HG02973 (cell line): Measurements from ENCODE around the gene RPTN.

Source experiments
- ATAC-seq: cut with Tn5 transposase; IDR thresholded peaks from one replicate; pipeline ENCODE4 v1.9.1; 2021; ENCODE audit warnings: moderate library complexity; ENCODE audit not compliant: unreplicated experiment

RPTN gene

GRCh38 chr1:152112101-152112884, 46.7 kb downstream of the RPTN start:
- ATAC-seq: no peak

- ATAC-seq: no peak
Observed at GRCh38 chr1:152111515-152111968, 47.5 kb downstream of the RPTN start.

- no peak for ATAC-seq
Observed at GRCh38 chr1:152110860-152111514, 48.0 kb downstream of the RPTN start.

DNA sequence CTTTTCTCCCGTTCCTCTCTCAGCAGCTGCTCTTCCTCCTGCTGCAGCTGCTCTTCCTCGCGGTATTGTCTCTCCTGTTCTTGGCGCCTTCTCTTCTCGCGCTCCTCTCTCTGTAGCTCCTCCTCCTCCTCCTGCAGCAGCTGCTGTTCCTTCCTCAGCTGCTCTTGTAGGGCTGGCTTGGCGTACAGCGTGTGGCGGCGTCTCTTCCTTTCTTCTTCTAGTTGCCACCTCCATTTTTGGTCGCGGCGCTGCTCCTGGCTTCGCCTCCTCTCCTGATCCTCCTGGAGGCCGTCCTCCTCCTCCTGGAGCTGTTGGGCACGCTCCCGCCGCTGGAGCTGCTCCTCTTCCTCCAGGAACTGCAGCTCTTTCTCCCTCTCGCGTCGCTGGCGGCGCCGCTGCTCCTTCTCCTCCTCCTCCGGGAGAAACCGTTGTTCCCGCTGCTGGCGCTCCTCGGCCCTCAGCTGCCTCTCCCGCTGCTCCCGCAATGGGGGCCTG, 48.6 kb downstream of the RPTN start:
- ATAC-seq: no peak

GRCh38 chr1:152109998-152110294, 49.1 kb downstream of the RPTN start:
- no peak for ATAC-seq

DNA sequence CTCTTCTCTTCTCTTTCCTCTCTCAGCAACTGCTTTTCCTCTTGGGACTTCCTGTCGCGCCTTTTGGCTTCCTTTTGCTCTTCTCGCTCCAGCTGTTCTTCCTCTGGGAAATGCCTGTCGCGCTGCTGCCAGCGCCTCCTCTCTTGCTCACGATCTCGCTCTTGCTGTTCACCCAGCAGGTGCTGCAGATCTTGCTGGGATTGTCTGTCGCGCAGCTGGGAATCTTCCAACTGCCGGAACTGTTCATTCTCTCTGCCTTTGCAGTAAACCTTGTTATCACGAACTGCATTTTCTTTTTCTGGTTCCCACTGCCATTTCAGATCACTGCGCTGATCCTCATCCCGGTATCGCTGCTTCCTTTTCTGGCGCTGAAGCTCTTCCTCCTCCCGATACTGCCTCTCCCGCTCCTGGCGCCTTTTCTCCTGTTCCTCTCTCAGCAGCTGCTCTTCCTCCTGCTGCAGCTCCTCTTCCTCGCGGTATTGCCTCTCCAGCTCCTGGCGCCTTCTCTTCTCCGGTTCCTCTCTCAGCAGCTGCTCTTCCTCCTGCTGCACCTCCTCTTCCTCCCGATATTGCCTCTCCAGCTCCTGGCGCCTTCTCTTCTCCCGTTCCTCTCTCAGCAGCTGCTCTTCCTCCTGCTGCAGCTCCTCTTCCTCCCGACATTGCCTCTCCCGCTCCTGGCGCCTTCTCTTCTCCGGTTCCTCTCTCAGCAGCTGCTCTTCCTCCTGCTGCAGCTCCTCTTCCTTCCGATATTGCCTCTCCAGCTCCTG, 49.6 kb downstream of the RPTN start:
- no peak for ATAC-seq

GRCh38 chr1:152108882-152109222, 50.2 kb downstream of the RPTN start:
- ATAC-seq: no peak

DNA sequence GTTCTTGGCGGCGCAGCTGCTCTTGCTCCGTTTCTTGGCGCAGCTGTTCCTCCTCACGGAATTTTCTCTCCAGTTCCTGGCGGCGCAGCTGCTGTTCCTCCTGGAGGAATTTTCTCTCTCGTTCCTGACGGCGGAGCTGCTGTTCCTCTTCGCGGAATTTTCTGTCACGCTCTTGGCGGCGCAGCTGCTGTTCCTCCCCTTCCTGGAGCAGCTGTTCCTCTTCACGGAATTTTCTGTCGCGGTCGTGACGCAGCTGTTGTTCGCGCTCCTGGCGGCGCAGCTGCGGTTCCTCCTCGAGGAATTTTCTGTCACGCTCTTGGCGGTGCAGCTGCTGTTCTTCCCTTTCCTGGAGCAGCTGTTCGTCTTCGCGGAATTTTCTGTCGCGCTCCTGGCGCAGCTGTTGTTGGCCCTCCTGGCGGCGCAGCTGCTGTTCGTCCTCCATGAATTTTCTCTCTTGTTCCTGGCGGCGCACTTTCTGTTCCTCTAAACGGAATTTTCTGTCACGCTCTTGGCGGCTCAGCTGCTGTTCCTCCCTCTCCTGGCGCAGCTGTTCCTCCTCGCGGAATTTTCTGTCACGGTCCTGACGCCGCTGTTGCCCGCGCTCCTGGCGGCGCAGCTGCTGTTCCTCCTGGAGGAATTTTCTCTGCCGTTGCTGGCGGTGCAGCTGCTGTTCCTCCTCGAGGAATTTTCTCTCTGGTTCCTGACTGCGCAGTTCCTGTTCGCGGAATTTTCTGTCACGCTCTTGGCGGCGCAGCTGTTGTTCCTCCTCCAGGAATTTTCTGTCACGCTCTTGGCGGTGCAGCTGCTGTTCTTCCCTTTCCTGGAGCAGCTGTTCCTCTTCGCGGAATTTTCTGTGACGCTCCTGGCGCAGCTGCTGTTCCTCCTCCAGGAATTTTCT, 50.8 kb downstream of the RPTN start:
- no peak for ATAC-seq

DNA sequence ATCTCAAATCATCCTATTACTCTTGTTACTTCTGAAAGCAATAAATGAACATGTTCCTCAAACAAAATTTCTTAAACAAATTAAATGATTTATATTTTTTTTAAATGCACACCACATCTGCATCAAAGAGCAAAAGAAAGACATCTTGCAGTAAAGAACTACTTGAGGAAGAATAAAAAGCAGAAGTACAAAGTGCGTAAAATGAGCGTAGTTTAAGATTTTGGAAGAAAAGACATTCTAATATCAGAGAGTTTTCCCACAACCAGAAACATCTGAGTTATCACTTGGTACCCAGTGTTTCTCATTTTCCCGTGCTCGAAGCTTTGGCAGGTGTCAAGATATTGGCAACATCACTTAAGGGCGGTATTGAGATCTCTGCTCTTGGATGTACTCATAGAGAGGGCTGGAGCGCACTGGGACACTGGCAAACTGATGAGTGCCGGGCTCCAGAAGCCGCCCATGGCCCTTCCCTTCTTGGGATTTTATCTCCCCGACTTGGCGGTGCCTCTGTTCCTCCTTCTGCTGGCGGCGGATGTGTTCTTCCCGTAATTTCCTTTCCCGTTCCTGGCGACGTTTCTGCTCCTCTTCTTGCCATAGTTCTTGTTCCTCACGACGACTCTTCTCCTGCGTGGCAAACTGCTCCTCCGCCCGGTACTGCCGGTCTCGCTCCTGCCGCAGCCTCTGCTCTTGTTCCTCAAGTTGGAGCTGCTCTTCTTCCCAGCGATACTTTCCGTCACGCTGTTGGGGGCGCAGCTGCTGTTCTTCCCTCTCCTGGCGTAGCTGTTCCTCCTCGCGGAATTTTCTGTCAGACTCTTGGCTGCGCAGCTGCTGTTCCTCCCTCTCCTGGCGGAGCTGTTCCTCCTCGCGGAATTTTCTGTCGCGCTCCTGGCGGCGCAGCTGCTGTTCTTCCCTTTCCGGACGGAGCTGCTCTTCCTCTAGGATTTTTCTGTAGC, 51.7 kb downstream of the RPTN start:
- ATAC-seq: no peak

- no peak for ATAC-seq
Observed at GRCh38 chr1:152104854-152105253, 54.2 kb downstream of the RPTN start.
